Measurements from ENCODE around the gene LRRC4B.

- TF ChIP-seq EZH2phosphoT487 (IDR thresholded peaks at IDR 0.05; ENCODE audit: low read depth, severe bottlenecking, unreplicated experiment), result no peak
- TF ChIP-seq, protein P1, sequence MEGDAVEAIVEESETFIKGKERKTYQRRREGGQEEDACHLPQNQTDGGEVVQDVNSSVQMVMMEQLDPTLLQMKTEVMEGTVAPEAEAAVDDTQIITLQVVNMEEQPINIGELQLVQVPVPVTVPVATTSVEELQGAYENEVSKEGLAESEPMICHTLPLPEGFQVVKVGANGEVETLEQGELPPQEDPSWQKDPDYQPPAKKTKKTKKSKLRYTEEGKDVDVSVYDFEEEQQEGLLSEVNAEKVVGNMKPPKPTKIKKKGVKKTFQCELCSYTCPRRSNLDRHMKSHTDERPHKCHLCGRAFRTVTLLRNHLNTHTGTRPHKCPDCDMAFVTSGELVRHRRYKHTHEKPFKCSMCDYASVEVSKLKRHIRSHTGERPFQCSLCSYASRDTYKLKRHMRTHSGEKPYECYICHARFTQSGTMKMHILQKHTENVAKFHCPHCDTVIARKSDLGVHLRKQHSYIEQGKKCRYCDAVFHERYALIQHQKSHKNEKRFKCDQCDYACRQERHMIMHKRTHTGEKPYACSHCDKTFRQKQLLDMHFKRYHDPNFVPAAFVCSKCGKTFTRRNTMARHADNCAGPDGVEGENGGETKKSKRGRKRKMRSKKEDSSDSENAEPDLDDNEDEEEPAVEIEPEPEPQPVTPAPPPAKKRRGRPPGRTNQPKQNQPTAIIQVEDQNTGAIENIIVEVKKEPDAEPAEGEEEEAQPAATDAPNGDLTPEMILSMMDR (IDR thresholded peaks at IDR 0.05; ENCODE audit: poor library complexity), result no peak
Measured at GRCh38 chr19:50536662-50537305, 31.5 kb downstream of the LRRC4B start.

All from hepatocyte (in vitro differentiated cells).